GM18498 (cell line): ENCODE results near the gene SCD.

Experiments
- ATAC-seq: cut with Tn5 transposase; IDR thresholded peaks from one replicate; pipeline ENCODE4 v1.9.1; 2021; ENCODE audit warnings: mild to moderate bottlenecking, moderate library complexity; ENCODE audit not compliant: unreplicated experiment

Gene SCD

DNA sequence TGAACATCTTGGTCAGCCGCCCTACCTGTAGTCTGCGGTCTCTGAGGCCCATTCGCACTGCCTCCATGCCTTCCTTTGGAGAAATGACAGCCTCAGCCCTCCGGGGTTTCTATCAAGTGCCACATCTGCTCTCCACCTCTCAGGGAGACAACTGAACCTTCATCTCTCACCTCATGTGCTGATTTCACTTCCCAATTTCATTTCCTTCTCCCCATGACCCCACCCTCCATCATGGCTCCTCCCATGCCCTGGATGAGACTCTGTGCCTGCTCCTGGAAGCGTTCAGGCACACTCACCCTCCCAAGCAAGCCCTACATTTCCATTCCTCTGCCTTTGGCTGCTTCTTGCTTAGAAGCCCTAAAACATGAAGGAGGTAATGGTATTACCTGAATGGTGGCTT lies 7.8 kb upstream of the SCD start:
- no peak for ATAC-seq

DNA sequence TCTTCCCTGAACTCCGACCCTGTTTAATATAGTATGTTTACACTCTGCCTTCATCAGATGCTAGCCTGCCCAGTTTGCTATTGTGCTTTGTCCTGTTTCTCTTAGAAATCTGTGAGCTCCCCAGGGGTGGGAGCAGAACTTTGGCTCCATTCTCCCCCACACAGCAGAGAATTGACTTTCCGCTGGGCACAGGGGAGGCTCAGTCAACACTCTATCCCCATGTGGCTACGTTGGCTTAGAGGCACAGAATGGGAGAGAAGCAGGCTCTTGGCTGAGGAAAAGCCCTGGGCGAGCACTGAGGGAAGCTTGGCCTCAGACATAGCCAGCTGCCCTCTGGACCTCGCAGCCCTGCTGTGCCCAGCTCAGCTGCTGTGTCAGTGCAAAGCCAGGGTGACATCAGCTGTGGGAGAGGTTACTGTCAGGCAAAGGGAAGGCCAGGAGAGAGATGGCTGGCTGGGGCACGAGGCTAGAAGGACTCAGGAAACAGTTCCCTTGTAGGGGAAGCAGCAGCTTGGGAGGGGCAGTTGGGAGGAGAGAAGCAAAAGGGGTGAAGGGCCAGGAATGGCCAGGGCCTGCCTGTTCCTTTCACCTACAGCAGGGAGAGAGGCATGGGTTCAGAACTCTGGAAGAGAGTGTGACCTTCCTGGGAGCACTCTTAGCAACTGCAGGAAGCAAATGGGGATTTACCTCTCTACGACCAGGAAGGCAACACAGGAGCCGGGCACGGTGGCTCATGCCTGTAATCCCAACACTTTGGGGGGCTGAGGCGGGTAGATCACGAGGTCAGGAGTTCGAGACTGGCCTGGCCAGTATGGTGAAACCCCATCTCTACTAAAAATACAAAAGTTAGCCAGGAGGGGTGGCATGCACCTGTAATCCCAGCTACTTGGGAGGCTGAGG lies 5.8 kb upstream of the SCD start:
- ATAC-seq, result no peak

DNA sequence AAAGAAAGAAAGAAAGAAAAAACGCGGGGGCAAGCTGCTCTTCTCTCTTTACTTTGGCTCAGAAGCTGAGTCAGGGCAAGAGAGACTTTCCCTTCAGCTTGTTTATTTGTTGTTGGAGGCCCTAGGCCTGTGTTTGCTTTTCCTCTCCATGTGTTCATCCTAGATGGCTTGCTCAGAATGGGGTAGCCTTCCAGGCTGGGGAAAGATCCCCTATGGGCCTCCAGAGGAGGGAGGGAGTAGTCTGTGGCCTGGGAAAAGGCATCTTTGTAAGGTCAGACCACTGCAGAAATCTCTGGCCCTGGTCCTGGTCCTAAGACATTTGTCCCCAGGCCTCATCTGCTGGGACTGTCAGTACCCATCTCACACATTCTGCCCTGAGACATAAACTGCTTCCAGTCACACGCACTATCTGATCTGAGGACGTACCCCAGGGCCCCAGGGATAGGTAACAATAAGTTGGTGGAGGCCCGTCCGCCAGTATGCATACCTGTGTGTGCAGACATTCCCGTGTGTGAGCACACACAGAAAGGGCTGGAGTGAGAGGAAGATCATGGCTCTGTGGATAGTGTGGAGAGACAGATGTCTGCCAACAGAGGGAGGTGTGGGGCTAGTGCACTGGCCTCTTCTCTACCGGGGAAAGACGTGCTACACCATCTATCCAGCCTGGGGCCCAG lies 4.9 kb upstream of the SCD start:
- ATAC-seq, result no peak

DNA sequence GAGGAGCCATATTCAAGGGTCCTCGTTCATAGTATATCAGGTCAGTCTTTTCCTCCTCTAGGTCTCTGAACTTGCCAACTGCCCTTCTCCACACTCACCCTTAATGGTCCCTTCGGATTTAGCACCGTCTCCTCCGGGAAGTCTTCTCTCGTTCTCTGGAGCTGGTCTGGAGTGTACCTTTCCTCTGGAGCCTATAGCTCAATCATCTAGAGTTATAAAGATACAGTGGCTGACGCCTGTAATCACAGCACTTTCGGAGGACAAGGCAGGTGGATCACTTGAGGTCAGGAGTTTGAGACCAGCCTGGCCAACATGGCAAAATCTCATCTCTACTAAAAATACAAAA lies 4.4 kb upstream of the SCD start:
- ATAC-seq, result no peak

DNA sequence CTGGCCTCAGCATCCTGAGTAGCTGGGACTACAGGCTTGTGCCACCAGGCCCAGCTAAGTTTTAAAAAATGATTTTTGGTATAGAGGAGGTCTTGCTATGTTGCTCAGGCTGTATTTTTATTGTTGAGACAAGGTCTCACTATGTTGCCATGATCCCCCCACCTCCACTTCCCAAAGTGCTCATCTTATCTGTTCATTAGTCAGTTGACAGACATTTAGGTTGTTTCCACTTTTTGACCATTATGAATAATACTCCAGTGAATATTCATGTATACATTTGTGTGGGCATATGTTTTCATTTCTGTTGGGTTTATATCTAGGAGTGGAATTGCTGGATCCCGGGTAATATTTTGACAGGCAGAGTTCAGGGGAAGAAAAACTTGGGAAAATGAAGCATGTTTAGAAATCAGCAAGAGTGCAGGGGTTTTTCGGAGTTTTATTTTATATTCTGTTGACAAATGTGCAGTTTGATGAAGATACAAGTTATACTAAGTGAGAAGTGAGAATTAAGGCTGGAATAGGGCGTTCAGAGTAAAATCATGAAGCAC lies 2.7 kb upstream of the SCD start:
- no peak for ATAC-seq

DNA sequence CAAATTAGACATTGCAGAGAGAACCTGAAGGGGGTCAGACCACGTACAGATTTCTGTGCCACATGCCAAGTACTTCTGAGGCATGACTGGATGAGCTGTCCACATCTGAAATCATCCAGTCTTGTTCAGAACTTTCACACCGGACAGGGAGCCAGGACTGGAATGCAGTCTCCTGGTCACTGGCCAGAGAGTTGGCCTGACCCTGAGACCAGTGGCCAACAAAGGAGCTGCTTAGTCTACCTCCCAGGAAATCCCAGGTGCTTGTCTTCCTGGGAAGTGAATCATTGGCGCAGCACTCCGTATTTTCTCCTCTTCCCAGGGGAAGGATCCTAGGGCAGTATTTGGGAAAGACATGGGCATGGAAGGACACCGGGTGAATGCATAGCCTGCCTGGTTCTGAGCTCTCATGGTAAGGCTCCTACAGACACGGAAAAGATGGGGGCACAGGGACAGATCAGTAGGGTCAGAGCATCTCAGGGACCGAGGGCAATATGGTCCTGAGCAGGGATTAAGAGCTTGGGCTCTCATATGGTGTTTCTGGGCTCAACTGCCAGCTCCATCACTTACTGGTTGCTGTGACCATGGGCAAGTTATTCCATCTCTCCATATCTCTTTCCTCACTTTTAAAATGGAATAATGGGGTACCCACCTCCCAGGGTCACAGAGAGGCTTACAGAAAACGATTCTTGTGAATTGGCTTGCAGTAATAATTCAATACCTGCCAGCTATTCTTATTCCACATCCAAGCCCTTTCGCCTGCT lies 1.3 kb upstream of the SCD start:
- ATAC-seq, result no peak

DNA sequence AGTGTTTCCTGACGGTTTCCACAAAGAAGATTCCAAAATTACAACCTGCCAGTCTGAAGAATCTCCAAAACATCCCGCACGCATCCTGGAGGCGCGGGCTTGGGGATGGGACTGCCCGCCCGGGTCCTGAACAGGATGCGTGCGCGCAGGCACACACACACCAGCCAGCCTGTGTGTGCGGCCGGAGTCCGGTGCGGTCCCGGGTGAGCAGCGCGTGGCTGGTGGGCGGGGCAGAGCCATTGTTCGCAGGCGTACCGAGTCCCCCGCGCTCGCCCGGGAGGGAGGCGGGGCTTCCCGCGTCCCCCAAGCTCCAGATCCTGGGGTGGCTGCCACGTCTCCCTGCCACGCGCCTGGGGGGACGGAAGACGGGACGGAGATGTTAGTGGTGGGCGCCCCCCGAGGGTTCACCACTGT lies 675 bp upstream of the SCD start:
- peak; percentile 47 for ATAC-seq

DNA sequence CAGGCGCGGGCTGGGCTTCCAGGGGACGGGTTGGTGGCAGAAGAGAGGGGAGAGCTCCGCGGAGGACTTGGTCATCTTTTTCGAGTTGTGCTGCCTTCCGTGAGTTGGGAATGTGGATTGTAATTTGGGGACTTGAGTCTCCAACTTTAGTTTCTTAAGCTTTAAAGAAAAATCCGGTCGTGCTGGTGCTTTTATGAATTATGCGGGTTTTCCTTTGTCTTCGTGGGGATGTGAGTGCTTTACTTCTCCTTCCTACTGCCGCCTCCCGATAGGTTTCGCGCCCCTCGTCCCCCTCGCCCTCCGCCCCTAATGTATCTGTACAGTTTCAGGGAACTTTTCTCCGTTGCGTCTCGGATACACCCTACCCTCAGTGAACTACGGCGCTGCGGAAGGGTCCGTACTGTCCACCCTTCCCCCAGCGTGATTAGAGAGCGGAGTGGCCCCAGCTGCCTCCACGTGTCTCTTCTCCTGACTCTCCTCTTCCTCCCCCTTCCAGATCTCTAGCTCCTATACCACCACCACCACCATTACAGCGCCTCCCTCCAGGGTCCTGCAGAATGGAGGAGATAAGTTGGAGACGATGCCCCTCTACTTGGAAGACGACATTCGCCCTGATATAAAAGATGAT lies 649 bp downstream of the SCD start:
- ATAC-seq, result no peak

DNA sequence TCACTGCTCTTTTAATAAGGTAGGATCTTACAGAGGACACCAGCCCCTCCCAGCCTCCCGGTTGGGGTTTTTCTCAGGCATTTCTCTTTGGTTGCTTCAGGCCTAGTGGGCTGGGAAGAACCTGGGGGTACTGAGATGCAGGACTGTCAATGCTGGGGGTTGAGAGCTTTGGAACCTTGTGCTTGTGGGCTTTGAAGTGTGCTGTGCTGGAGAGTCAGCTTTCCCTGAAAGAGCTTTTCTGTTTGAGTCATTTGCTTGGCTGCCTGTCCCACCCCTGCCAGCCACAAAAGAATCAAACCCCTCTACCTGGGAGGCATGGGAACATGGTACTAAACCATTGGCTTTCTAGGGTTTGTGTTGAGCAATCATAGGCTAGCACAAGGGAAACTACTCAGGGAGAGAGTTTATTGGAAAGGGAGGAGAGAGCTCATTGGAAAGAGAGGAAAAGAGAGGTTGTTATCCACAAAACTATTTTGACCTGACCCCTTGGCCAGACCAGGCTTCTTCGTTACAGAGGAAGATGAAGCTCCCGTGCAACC lies 1.4 kb downstream of the SCD start:
- no peak for ATAC-seq

DNA sequence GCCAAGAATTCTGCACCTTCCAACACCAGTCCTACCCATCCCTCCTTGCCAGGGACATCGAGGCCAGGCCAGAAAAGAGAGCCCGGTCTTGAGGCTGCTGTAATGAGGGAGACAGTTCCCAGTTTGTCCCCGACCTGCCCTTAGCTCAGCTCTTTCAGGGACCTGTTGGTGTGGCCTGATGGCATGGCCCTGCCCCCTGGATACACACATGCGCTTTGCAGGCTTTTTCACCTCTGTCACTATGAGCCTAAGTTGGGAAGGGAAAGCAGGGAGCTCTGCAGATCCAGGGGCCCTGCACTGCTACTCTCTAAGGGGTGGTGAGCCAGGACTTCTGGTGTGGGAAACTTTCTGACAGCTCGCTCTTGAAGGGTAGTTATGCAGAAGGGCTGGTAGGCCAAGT lies 2.1 kb downstream of the SCD start:
- no peak for ATAC-seq

DNA sequence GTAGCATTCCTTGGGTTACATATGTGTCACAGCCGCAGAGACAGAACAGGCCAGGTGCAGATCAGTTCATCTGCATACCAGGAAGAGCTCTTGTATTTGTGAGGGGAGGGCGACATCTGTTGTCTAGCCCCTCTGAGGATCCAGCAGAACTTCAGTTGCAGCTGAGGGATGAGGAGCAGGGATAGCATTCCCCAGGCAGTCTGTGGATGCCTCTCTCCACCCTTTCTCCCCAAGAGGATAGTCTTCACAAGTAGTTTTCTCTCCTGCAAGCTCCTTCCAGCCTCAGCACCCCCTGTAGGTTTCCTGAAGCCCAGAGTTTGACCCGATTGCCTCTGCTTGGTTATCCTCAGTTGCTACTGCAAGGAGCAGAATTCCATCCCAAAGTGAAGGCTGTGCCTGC lies 2.6 kb downstream of the SCD start:
- no peak for ATAC-seq

DNA sequence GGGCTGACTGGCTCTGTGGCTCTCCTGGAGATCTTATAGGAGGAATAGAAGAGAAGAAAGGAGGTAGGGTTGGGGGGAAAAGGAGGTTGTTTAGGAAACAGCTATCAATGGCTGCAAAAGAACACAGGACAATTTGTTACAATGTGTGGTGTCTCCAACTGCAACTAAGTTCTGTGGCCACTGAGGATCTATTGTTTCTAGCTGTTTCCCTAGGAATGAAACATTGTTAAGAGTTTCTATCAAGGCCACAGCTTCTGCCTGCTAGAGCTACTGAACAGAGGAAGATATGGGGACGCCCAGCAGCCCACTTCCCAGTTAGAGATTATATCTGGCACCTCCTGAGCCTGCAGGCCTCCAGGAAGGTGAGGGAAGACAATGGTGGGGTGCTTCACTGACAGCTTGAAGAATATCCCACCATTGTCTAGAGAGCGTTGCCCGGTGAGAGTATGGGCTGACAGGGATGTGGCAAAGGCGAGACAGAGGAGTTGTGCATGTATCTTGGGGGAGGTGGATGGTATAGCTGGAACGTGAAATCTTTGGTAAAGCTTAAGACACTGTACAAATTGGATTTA lies 4.0 kb downstream of the SCD start:
- ATAC-seq, result no peak

DNA sequence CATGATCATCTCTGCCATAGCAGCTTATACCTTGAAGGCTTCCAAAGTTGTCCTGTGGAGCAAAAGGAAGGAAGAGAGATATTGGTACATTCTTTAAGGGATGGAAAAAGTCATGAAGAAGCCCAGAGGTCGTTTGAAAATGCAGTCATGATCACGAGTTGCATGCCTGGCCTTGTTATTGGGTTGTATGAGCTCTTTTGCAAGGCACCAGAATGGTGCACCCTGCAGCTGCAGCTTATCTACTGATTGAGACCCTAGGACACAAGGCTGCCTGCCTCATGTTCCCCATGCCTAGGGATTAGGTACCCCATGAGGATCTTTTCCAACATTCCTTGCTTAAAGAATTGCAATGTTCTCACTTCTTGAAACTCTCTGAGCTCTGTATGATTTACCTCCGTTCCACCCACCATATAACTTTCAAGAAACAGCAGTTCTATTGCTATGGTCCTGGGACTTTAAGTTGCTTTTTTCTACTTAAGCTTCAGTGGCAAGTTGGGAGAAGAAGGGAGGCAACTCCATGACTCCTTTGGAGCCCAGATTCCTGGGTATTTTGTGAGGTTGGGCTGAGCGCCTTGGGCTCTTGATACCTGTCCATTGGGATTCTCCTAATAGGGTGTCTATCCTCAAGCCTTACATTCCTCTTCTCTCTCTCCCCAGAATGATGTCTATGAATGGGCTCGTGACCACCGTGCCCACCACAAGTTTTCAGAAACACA lies 6.9 kb downstream of the SCD start:
- no peak for ATAC-seq

DNA sequence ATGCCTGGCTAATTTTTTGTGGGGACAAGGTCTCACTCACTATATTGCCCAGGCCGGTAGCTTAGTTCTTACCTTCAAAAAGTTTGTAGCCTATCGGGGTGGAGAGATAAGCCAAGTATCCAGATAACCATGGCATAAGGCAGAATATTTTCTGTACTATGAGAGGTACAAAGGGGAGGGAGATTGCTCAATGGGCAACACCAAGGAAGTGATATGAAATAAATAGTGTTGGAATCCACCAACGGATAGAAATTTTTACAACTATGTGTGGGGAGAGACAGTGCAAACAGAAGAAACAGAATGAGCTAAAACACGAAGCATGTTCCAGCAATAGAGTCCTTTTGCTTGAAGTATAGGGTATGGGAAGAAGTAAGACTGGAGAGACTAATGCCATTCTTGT lies 8.1 kb downstream of the SCD start:
- no peak for ATAC-seq

DNA sequence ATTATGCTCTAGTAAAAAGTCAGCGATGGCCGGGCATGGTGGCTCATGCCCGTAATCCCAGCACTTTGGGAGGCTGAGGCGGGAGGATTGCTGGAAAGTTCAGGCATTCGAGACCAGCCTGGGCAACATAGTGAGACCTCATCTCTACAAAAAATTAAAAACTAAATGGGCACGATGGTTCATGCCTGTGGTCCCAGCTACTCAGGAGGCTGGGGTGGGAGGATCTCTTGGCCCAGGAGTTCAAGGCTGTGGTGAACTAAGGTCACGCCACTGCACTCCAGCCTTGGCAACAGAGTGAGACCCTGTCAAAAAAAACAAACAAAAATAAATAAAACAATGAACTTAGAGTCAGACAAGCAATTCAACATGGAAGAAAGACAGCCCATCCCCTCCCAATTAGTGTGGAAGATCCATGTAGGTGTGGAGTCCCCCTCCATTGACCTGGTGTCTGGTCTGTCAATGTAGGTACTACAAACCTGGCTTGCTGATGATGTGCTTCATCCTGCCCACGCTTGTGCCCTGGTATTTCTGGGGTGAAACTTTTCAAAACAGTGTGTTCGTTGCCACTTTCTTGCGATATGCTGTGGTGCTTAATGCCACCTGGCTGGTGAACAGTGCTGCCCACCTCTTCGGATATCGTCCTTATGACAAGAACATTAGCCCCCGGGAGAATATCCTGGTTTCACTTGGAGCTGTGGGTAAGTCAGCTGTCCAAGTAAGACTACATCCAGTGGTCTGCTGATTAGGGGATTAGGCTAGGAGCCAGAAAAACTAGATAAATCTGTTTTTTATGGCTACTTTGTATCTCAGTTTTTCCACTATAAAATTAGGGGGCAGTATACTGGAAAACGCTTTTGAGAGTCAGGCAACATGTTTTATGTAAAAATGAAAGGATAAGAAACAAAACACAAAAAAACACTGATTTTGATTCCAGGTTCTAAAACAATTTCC lies 9.3 kb downstream of the SCD start:
- no peak for ATAC-seq

DNA sequence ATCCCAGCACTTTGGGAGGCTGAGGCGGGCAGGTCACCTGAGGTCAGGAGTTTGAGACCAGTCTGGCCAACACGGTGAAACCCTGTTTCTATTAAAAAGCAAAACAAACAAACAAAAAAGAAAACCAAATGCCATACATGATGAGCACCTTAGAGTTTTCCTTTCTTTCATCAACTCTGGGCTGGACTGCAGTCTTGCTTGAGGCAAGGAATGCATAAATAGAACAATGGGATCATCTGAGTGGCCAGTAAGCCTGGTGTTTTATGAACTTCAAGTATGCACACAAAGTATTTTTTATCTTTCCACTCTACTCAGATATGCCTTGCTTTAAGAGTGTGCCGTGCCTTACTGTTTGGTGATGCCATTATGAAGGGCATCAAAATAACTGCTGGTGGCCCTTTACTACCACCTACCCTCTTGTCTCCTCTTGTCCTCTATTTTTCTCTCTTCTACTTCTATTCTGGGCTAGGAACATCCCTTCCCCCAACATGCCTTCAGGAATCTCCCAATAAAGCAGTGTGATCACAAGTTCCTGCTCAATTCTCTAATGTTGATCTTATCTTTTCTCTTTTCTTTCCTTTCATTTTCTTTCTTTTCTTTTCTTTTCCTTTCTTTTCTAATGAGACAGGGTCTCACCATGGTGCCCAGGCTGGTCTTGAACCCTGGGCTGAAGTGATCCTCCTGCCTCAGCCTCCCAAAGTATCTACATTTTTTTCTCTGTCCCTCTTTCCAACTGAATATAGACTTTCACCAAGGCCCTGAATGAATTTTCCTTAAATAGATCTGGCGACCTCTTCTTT lies 10.2 kb downstream of the SCD start:
- no peak for ATAC-seq

DNA sequence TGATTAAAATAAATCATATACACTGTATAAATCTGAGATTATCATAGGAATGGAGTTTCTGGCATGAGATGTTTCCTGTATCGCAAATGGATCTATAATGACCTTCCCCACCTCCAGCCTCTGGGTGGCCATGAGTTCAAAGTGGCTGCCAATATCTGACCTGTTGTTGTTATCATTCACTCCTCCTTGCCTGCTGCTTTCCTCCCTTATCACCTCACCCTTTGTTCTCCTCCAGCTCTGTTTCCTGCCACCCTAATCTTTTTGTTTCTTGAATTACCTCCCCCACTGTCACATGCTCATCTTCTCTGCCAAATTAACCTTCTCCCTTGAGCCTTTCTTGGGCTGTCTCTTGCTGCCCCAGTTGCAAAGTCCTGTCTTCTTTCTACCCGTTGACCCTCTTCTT lies 12.0 kb downstream of the SCD start:
- ATAC-seq, result no peak
